GM12878 (cell line): ENCODE measurements around the gene FCN2. TPM values are rescaled to one million over a fixed set of nuclear protein-coding genes. Genes with fewer than 3 reads are reported as not detected.

ENCODE experiments used
- ATAC-seq: fragments of 200-7000 bp; cut with Tn5 transposase; 3 replicates; pipeline ENCODE4 v1.9.1; 2020; ENCODE audit warnings: mild to moderate bottlenecking, moderate library complexity
- BruUV-seq: library from RNA; stranded (reverse); fragments of 400-500 nt; replicated peaks from 2 replicates; lab custom pipeline; 2021; lab: Mats Ljungman, UMichigan
- CTCF ChIA-PET: fragments of 300-600 bp; sonication (Branson Sonifier 250); formaldehyde crosslinking; extraction: SDS; loops from one replicate; lab custom pipeline; 2021; ENCODE audit warnings: inconsistent platforms; lab: Yijun Ruan, JAX
- POLR2A ChIA-PET: fragments of 350-600 bp; formaldehyde crosslinking; extraction: SDS; loops from one replicate; lab custom pipeline; 2021; ENCODE audit warnings: inconsistent platforms; lab: Charles Lee
- RAD21 ChIA-PET: fragments of 300-600 bp; sonication (Branson Sonifier 250); formaldehyde crosslinking; loops from one replicate; lab custom pipeline; 2023; ENCODE audit warnings: antibody characterized with exemption; ENCODE audit not compliant: unreplicated experiment; lab: Charles Lee
- SMC1A ChIA-PET: fragments of 300-600 bp; sonication (Branson Sonifier 250); formaldehyde crosslinking; loops from one replicate; lab custom pipeline; 2023; ENCODE audit not compliant: unreplicated experiment, uncharacterized antibody; lab: Charles Lee
- DNase-seq: peaks from one replicate; pipeline ENCODE4 v3.0.0-alpha.2; 2011; ENCODE audit warnings: low read depth, low spot score
- FAIRE-seq: peaks from 3 replicates; lab custom pipeline; 2011; peaks lifted over from hg19 to GRCh38; lab: Jason Lieb, UNC
- H2AFZ ChIP-seq: 2 replicates; pipeline ENCODE4 v1.6.0; 2011; ENCODE audit warnings: low read depth, low read length, control low read depth; ENCODE audit not compliant: control insufficient read depth
- H3K27ac ChIP-seq: 2 replicates; pipeline ENCODE4 v1.5.1; 2011; ENCODE audit warnings: control low read depth; ENCODE audit not compliant: control insufficient read depth, insufficient read depth
- H3K27me3 ChIP-seq, 2 experiments: replicated peaks in 1 of 2; 2 replicates each; pipeline versions ENCODE4 v1.6.0 to v1.6.1; 2011; ENCODE audit warnings: low read length in 1 of 2; ENCODE audit not compliant: control insufficient read depth in 2 of 2, insufficient read depth in 2 of 2
- H3K36me3 ChIP-seq, 2 experiments: 2 replicates each; pipeline ENCODE4 v1.5.1; 2011; ENCODE audit warnings: low read length in 1 of 2; ENCODE audit not compliant: control insufficient read depth in 2 of 2, insufficient read depth in 2 of 2
- H3K4me1 ChIP-seq: 2 replicates; pipeline ENCODE4 v1.6.1; 2011; ENCODE audit warnings: mild to moderate bottlenecking, low read length, moderate library complexity, mixed read lengths; ENCODE audit not compliant: control insufficient read depth, insufficient read depth
- H3K4me2 ChIP-seq: 2 replicates; pipeline ENCODE4 v1.6.0; 2011; ENCODE audit warnings: control low read depth; ENCODE audit not compliant: control insufficient read depth, insufficient read depth
- H3K4me3 ChIP-seq: fragments of 200-600 bp; sonication (generic); 2 replicates; pipeline ENCODE4 v1.5.1; 2016
- H3K79me2 ChIP-seq: 2 replicates; pipeline ENCODE4 v1.6.0; 2011; ENCODE audit warnings: low read length; ENCODE audit not compliant: control insufficient read depth, insufficient read depth
- H3K9ac ChIP-seq: 2 replicates; pipeline ENCODE4 v1.8.0; 2011; ENCODE audit warnings: low read length, control low read depth, mixed read lengths; ENCODE audit not compliant: control insufficient read depth, insufficient read depth
- H3K9me3 ChIP-seq: replicated peaks from 3 replicates; pipeline ENCODE4 v1.5.1; 2011; ENCODE audit warnings: mild to moderate bottlenecking, low read length; ENCODE audit not compliant: control insufficient read depth, insufficient read depth
- H4K20me1 ChIP-seq: 2 replicates; pipeline ENCODE4 v1.6.0; 2011; ENCODE audit not compliant: control insufficient read depth, insufficient read depth
- BCL11A ChIP-seq: IDR thresholded peaks from 2 replicates; pipeline ENCODE4 v1.6.1; 2011; ENCODE audit warnings: low read depth, low read length
- NR2C2 ChIP-seq: IDR thresholded peaks from 2 replicates; pipeline ENCODE4 v1.6.1; 2011; ENCODE audit warnings: borderline replicate concordance, low read depth; ENCODE audit not compliant: control insufficient read depth, insufficient read length
- SMAD5 ChIP-seq: IDR thresholded peaks from 2 replicates; pipeline ENCODE4 v1.6.1; 2016; ENCODE audit warnings: antibody characterized with exemption, low read depth
- WGBS: methylation state at CpG from one replicate; pipeline ENCODE4 v1.1.6; 2016; ENCODE audit warnings: low lambda C conversion rate; ENCODE audit not compliant: insufficient replicate concordance, insufficient coverage; ENCODE audit errors: missing lambda C conversion rate; 5-methylcytosine and 5-hydroxymethylcytosine counted together
- in situ Hi-C: fragments of 300-500 bp; cut with MboI; formaldehyde crosslinking; loops from 9 replicates; pipeline ENCODE4 v1.14.3; 2018; ENCODE audit warnings: mixed read lengths
- intact Hi-C: fragments of 100-400 bp; cut with micrococcal nuclease; formaldehyde crosslinking; loops from one replicate; pipeline ENCODE4 v1.14.2; 2022; ENCODE audit not compliant: unreplicated experiment
- polyA plus RNA-seq, 11 experiments: library from polyadenylated mRNA; depleted of rRNA in 4 of 11; unstranded in 6 of 11; stranded (reverse) in 5 of 11; fragments of >200 nt; fragmentation: Nextera tagmentation in 4 of 11; fragmentation: Illumina TruSeq in 1 of 11; extraction: Ambion mirVana in 4 of 11; extraction: Trizol in 1 of 11; gene quantifications; 1 replicate in 1 of 11; 2 replicates in 10 of 11; pipeline versions ENCODE4 v1.2.1 to v1.2.3, GENCODE V29; 2011 to 2016; ENCODE audit warnings: inconsistent platforms in 2 of 11, missing spikeins in 2 of 11, low read depth in 1 of 11
- total RNA-seq, 4 experiments: library from RNA; depleted of rRNA in 3 of 4; stranded (reverse); fragments of >200 nt in 3 of 4; fragmentation: Illumina TruSeq in 1 of 4; extraction: Trizol in 1 of 4; gene quantifications; 2 replicates each; pipeline versions ENCODE4 v1.2.1 to v1.2.3, GENCODE V29; 2013 to 2021

FCN2 gene
- total and polyA plus RNA-seq, 10 of the 15 experiments (the other 5 are each of a cell fraction or from before 2014, with no cell fraction given): not detected

GRCh38 chr9:134919303-134919702 lies 38.7 kb downstream of the FCN2 start:
- no peaks in the 10 kb centered on the region for H3K79me2 ChIP-seq
- 7% methylated on average over 3 of the region's 3 CpGs for WGBS

GRCh38 chr9:134922066-134922931 lies 41.7 kb downstream of the FCN2 start:
- no peak for FAIRE-seq
- Histone ChIP-seq H4K20me1 (no peaks in the 10 kb centered on the region), H3K27me3 (0 out of 4 replicates have a peak, but pooled peaks cover 0 to 3% of the 10 kb centered on the region in 2 experiments), H3K9ac (no peak overlapping the region), H3K27ac (no peak overlapping the region), H3K36me3 (no peaks in the 10 kb centered on the region), H2AFZ (no peak overlapping the region), H3K4me1 (peaks cover 11% of the 10 kb centered on the region), H3K4me3 (no peak overlapping the region), H3K9me3 (peaks cover 3% of the 10 kb centered on the region; the same call in 2 of the 3 replicates), H3K79me2 (no peaks in the 10 kb centered on the region), H3K4me2 (no peak overlapping the region)
- ChIA-PET CTCF (interaction anchor here (0.7 kb wide), 1 partner anchor 34 kb away, joined by 3 read pairs; no protein-coding TSS in a partner anchor), SMC1A (interaction anchor here (0.9 kb wide), 1 partner anchor 15 kb away, joined by 3 read pairs; no protein-coding TSS in a partner anchor), POLR2A (no interaction called here), RAD21 (no interaction called here)
- DNase-seq: no peak
- TF ChIP-seq NR2C2: no peak
- 38% methylated on average over 14 of the region's 14 CpGs for WGBS
- intact Hi-C loops: no loop called here
- ATAC-seq: no peak
- no TSS peak for BruUV-seq
- in situ Hi-C loops: no loop called here

More at GRCh38 chr9:134919303-134919702, 38.7 kb downstream of the FCN2 start:
- Histone ChIP-seq H3K9me3 (peaks cover 3% of the 10 kb centered on the region; the same call in 2 of the 3 replicates), H3K4me3 (no peak overlapping the region), H3K9ac (no peak overlapping the region), H3K36me3 (no peaks in the 10 kb centered on the region), H4K20me1 (no peaks in the 10 kb centered on the region), H3K4me2 (no peak overlapping the region), H3K27ac (no peak overlapping the region), H3K4me1 (no peaks in the 10 kb centered on the region; the same call in 1 of the 2 replicates), H2AFZ (no peak overlapping the region), H3K27me3 (0 out of 4 replicates have a peak, but pooled peaks cover 0 to 3% of the 10 kb centered on the region in 2 experiments)
- FAIRE-seq (no peak), DNase-seq (no peak), ATAC-seq (no peak)
- ChIA-PET CTCF (no interaction called here), POLR2A (no interaction called here), RAD21 (no interaction called here), SMC1A (interaction anchor here (0.9 kb wide), 1 partner anchor 17 kb away, joined by 3 read pairs; no protein-coding TSS in a partner anchor)
- in situ Hi-C loops (no loop called here), intact Hi-C loops (no loop called here)
- BruUV-seq: no TSS peak
- no peak for TF ChIP-seq SMAD5
- TF ChIP-seq BCL11A: no peak
